Bronchus fibroblast of lung (primary cell): ENCODE results near the gene BUB3. TPM values are rescaled to one million over a fixed set of nuclear protein-coding genes. Genes with fewer than 3 reads are reported as not detected.

Experiments
- total RNA-seq: library from RNA; depleted of rRNA; stranded (reverse); fragments of >200 nt; gene quantifications from 2 replicates; pipeline ENCODE4 v1.2.3, GENCODE V29; 2015

The BUB3 gene, protein sequence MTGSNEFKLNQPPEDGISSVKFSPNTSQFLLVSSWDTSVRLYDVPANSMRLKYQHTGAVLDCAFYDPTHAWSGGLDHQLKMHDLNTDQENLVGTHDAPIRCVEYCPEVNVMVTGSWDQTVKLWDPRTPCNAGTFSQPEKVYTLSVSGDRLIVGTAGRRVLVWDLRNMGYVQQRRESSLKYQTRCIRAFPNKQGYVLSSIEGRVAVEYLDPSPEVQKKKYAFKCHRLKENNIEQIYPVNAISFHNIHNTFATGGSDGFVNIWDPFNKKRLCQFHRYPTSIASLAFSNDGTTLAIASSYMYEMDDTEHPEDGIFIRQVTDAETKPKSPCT
- total RNA-seq, result 231 and 240 TPM in 2 replicates

DNA sequence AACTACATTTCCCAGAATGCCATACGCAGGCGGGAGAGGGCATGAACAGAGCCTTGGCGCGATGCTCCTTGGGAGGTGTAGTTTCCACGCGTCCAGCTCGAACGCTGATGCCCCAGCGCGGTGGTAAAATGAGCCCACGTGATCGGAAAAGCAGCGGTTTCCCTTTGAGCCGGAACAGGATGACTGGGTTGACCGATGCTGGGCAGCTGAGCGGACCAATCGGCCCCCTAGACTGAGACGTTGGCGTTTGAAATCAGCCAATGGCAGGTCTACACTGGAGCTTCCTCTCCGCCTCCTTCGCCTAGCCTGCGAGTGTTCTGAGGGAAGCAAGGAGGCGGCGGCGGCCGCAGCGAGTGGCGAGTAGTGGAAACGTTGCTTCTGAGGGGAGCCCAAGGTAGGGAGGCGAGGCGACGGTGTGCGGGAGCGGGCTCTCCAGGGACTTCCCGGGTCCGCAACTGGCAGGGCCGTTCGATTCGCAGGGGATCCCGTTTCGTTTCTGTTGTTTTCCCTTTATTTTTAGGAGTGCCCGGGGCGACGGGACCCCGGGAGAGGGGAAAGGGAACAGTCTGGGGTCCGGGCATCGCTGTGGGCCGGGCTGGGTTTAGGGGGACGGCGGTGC lies at the start of gene BUB3:
Gene BUB3 (plus strand): TSS at position 311 of the 619 bp plus-strand sequence. CDS start 516 bp downstream, outside the sequence.

DNA sequence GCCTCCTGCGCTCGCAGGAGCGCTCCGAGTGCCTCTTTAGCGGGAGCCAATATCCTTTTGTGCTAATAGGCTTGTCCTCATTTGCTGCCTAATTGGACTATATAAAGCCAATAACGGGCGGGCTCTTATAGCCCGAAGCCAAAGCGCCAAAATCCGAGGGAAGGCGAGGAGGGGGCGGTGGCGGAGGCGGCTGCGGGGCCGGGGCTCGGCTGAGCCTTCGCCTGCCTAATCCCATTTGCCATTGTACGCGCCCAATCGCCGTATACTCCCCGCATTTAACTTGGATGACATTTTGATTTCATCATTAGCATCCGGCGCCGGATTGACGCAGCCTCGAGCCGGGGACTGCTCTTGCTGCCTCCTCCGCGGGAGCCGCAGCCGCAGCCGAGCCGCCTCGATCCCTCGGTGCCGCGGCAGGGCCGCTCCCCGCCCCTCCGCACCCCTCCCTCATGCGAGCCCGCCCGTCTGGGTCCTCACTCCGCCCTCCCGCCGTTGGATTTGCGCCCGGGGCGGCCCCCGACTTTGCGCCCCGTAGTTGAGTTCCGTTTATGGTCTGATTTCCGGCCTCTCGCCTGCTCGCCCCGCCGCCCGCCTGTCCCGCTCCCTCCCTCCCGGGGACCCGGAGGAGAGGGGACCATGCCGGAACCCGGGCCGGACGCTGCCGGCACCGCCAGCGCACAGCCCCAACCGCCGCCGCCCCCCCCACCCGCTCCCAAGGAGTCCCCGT lies 18.6 kb upstream of the BUB3 start, which contains the start of gene HMX3:
Gene HMX3 (plus strand): TSS at position 556 of the 727 bp plus-strand sequence. CDS start 81 bp downstream, at position 637.

DNA sequence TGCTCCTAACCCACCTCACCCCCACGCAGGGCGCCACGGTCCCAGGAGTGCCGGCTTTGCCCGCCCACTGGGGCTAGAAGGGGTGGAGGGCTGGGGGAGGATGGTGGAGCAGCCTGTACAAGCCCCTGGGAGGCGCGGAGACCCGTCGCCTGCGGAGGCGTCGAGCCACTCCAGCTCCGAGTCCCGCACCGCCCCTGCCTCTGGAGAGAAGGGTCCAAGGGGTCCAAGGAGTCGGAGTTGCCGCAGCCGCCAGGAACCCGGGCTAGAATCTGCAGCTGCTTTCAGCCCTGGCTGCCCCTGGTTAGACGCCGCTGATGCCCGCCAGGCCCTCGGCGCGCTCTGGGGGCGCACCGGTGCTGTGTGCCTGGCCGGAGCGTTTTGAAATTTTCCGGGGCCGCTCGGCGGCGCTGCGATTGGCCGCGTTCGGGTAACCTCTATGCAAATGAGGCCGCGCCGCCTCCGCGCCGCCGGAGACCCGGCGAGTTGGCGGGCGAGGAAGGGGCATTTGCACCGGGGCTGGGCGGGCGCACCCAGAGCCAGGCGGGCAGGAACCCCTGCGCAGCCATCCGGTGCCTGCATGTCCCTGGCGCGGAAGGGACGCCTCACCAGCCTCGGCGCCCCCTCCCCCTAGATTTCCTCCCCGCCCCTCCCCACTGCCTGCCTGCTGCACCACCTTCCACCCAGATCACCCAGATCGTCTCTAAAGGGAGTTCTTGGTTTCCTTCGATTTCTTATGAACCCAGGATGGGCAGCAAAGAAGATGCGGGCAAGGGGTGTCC lies 6.4 kb upstream of the BUB3 start, which contains the start of gene HMX2:
Gene HMX2 (plus strand): TSS at position 502 of the 779 bp plus-strand sequence. CDS start 243 bp downstream, at position 745.

Other genes with a start within 250 kb of the BUB3 start
- not detected in 2 replicates for gene FAM24A, start 243.8 kb upstream of the BUB3 start, total RNA-seq
- gene C10orf88, start 200.2 kb upstream of the BUB3 start, total RNA-seq, result 5.4 and 5.8 TPM in 2 replicates
- gene PSTK, start 174.0 kb upstream of the BUB3 start, total RNA-seq, result 3.5 and 4.6 TPM in 2 replicates
- 1.6 and 1.7 TPM in 2 replicates for gene IKZF5, start 145.6 kb upstream of the BUB3 start, total RNA-seq
- gene ACADSB, start 145.4 kb upstream of the BUB3 start, total RNA-seq, result 4.8 and 5.7 TPM in 2 replicates
- not detected in 2 replicates for gene HMX3, start 18.4 kb upstream of the BUB3 start, total RNA-seq
- not detected in 2 replicates for gene HMX2, start 6.3 kb upstream of the BUB3 start, total RNA-seq